Peyer's patch (tissue), 4 donors: ENCODE data around the gene CCDC122. TPM values are rescaled to one million over a fixed set of nuclear protein-coding genes. Genes with fewer than 3 reads are reported as not detected.

Experiments used
- DNase-seq, 3 donors: peaks; one replicate each; pipeline ENCODE4 v3.0.0-alpha.2; 2017 to 2019
- H3K27ac ChIP-seq, 4 donors: fragments of 200-600 bp; sonication (generic); one replicate each; pipeline ENCODE4 v1.5.1; 2016 to 2019
- H3K27me3 ChIP-seq, 2 donors: fragments of 200-600 bp; sonication (generic); one replicate each; pipeline ENCODE4 v1.5.1; 2019
- H3K36me3 ChIP-seq, 3 donors: fragments of 200-600 bp; sonication (generic); one replicate each; pipeline ENCODE4 v1.5.1; 2016 to 2019
- H3K4me1 ChIP-seq, 4 donors: fragments of 200-600 bp; sonication (generic); one replicate each; pipeline ENCODE4 v1.5.1; 2016 to 2019
- H3K4me3 ChIP-seq, 4 donors: fragments of 200-600 bp; sonication (generic); 1 replicate in 3 of 4; 2 replicates in 1 of 4; pipeline ENCODE4 v1.5.1; 2016 to 2019; ENCODE audit warnings: mild to moderate bottlenecking in 1 of 4
- H3K9me3 ChIP-seq, 4 donors: fragments of 200-600 bp; sonication (generic); one replicate each; pipeline ENCODE4 v1.5.1; 2016 to 2019; ENCODE audit warnings: mild to moderate bottlenecking in 1 of 4
- POLR2A ChIP-seq, 2 donors: fragments of 450-650 bp; IDR thresholded peaks; one replicate each; pipeline ENCODE4 v1.5.1; 2017; ENCODE audit warnings: antibody characterized with exemption in 2 of 2, mild to moderate bottlenecking in 2 of 2, moderate library complexity in 2 of 2
- total RNA-seq, 4 donors: library from RNA; depleted of rRNA; stranded (reverse); fragments of >200 nt; gene quantifications; one replicate each; pipeline ENCODE4 v1.1.0, GENCODE V29; 2016
- TF ChIP-seq, protein P1 (sequence below), 6 experiments: fragments of 450-650 bp in 4 of 6; fragments of 200-600 bp in 2 of 6; sonication (generic) in 1 of 6; IDR thresholded peaks; one replicate each; pipeline ENCODE4 v1.5.1; 2017 to 2019; ENCODE audit warnings: antibody characterized with exemption in 6 of 6, mild to moderate bottlenecking in 3 of 6, moderate library complexity in 1 of 6

The CCDC122 gene
- total RNA-seq, 4 donors from 2014 or later, result 2.5 to 6.7 (median 4.4) TPM

DNA sequence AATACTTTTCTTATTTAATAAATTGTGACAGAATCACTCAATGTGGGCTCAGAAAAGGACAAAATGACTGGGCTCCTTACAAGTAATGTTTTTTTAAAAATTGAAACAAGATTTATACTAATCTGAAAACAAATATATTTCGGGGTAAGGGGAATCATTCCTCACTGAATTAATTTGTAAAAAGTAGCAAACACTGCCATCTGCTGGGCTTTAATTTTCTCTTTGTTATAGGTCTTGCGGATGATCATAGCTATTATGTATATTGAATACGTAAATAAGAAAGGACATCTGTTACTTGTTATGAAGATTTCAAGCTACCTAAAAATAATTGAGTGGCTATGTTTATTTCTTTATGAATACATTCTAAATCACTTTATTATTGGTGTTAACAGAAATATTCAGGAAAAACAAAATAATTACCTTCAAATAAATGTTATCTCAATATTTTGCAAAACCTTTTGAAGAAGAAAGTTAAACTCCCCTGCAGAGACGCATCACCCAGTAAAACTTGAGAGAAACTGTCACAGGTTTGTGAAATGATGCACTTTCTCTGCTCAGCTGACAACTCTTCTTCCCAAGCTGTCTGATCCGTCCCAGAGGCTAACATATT, 75.0 kb downstream of the CCDC122 start:
- no peak for TF ChIP-seq POLR2A (IDR thresholded peaks at IDR 0.05)
- TF ChIP-seq, protein P1, sequence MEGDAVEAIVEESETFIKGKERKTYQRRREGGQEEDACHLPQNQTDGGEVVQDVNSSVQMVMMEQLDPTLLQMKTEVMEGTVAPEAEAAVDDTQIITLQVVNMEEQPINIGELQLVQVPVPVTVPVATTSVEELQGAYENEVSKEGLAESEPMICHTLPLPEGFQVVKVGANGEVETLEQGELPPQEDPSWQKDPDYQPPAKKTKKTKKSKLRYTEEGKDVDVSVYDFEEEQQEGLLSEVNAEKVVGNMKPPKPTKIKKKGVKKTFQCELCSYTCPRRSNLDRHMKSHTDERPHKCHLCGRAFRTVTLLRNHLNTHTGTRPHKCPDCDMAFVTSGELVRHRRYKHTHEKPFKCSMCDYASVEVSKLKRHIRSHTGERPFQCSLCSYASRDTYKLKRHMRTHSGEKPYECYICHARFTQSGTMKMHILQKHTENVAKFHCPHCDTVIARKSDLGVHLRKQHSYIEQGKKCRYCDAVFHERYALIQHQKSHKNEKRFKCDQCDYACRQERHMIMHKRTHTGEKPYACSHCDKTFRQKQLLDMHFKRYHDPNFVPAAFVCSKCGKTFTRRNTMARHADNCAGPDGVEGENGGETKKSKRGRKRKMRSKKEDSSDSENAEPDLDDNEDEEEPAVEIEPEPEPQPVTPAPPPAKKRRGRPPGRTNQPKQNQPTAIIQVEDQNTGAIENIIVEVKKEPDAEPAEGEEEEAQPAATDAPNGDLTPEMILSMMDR (IDR thresholded peaks at IDR 0.05), result peak in 5 of 6 experiments; percentile 23 to 68 (median 57)
- H3K9me3 ChIP-seq, result no peaks in the 10 kb centered on the region
- H3K27me3 ChIP-seq, result no peaks in the 10 kb centered on the region
- H3K36me3 ChIP-seq, result no peaks in the 10 kb centered on the region
- H3K27ac ChIP-seq, result no peak overlapping the region
- H3K4me3 ChIP-seq, result no peak overlapping the region
- DNase-seq, result no peak
- H3K4me1 ChIP-seq, result no peaks in the 10 kb centered on the region

DNA sequence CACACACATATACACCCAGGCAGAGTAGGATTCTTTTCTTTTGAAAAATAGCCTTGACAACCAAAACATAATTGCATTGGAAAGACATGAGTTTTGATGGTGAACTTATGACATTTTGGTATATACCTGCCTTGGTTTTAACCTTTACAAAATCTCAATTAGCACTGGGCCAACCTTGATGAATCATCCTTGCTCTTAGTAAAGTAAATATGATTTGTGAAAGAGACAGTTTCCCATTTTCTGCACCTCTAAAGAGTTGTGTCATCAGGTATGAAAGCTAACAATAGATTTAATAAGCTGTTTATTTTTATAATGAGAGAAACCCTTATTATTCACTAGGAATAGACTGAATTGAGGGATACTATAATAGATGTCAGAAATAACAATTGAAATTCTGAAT, 77.0 kb downstream of the CCDC122 start:
- no peaks in the 10 kb centered on the region for H3K4me1 ChIP-seq
- no peak overlapping the region for H3K4me3 ChIP-seq
- no peak for TF ChIP-seq POLR2A (IDR thresholded peaks at IDR 0.05)
- TF ChIP-seq, protein P1 (IDR thresholded peaks at IDR 0.05), result no peak
- H3K9me3 ChIP-seq, result no peaks in the 10 kb centered on the region
- H3K27me3 ChIP-seq, result no peaks in the 10 kb centered on the region
- no peaks in the 10 kb centered on the region for H3K36me3 ChIP-seq
- H3K27ac ChIP-seq, result no peak overlapping the region
- DNase-seq, result no peak

DNA sequence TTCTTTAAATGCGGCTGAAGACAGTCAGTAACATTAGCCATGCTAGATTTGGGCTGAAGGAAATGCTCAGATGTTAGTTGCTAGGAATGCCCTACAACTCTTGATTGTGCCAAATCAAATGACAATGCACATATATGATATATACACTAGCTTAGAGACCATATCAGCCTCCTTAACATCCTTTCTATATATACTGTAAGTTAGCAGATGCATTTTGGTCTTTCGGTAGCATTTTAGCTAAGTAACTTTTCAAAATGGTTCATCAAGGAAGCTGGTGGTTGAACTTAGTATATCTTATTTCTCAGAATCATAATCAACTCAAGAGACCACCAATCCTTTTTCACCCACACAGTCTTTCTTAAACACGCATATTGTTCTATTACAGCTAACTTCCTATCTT, 78.7 kb downstream of the CCDC122 start:
- H3K4me1 ChIP-seq, result no peaks in the 10 kb centered on the region
- TF ChIP-seq POLR2A (IDR thresholded peaks at IDR 0.05), result no peak
- TF ChIP-seq, protein P1 (IDR thresholded peaks at IDR 0.05), result no peak
- H3K36me3 ChIP-seq, result no peaks in the 10 kb centered on the region
- H3K4me3 ChIP-seq, result no peak overlapping the region
- no peak for DNase-seq
- H3K27ac ChIP-seq, result no peak overlapping the region
- H3K27me3 ChIP-seq, result no peaks in the 10 kb centered on the region
- H3K9me3 ChIP-seq, result no peaks in the 10 kb centered on the region

DNA sequence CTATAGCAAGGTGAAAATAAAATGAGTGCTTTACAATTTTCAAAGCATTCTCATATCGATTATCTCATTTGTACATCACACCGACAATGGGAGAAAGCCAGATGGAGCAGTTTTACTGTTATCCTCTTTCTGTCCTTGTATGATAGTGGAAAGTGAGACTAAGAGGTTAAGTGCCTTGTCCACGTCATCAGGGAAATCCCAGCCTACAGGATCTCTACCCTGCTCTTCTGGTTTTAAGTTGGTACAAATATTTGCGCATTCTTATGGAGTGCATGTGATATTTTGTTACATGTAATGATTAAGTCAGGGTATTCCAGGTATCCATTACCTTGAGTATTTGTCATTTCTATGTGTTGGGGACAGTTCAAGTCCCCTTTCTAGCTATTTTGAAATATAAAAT, 80.3 kb downstream of the CCDC122 start:
- Histone ChIP-seq H3K4me1 (no peaks in the 10 kb centered on the region), H3K27ac (no peak overlapping the region), H3K9me3 (no peaks in the 10 kb centered on the region), H3K4me3 (no peak overlapping the region), H3K36me3 (no peaks in the 10 kb centered on the region), H3K27me3 (no peaks in the 10 kb centered on the region)
- no peak for DNase-seq
- TF ChIP-seq POLR2A (IDR thresholded peaks at IDR 0.05), result no peak
- TF ChIP-seq, protein P1 (IDR thresholded peaks at IDR 0.05), result no peak

DNA sequence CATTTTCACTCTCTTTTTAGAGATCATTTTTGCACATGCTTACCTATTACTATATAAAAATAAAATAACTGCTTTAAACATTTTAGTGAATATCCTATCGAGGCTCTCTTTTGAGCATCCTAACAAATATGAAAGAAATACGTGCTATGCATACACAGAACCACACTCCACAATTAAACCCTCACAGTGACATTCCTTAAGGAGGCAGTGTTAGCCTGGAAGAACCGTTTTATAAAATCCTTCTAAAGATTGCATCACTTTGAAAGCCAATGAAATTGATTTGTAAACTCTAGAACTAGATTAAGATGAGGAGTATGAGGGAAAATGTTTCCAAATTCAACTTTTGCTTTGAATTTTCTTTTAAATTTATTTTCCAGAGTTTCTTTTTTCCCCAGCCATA, 81.7 kb downstream of the CCDC122 start:
- Histone ChIP-seq H3K36me3 (no peaks in the 10 kb centered on the region), H3K9me3 (no peaks in the 10 kb centered on the region), H3K4me1 (no peaks in the 10 kb centered on the region), H3K4me3 (no peak overlapping the region), H3K27me3 (no peaks in the 10 kb centered on the region), H3K27ac (no peak overlapping the region)
- DNase-seq, result no peak
- TF ChIP-seq, protein P1 (IDR thresholded peaks at IDR 0.05), result no peak
- no peak for TF ChIP-seq POLR2A (IDR thresholded peaks at IDR 0.05)

DNA sequence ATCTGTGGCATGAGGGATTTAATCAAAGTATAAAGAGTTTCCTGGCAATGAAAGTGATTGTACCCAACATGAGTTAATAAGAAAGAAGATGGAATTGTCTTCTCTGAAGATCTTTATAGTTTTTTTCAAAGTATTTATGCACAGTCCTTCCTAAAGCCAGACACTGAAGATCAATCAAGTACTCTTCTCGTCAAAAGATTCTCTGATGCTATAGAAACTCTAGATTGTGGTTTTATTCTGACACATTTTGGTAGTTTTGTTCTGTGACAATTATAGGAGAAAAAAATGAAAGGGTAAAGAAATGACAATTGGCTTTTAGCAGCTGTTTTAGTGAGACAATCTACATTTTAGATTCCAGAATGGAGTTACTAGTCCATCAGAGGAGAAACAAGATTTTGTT, 82.4 kb downstream of the CCDC122 start:
- H3K9me3 ChIP-seq, result no peaks in the 10 kb centered on the region
- DNase-seq, result no peak
- H3K27me3 ChIP-seq, result no peaks in the 10 kb centered on the region
- no peak for TF ChIP-seq POLR2A (IDR thresholded peaks at IDR 0.05)
- TF ChIP-seq, protein P1 (IDR thresholded peaks at IDR 0.05), result no peak
- H3K4me3 ChIP-seq, result no peak overlapping the region
- no peaks in the 10 kb centered on the region for H3K36me3 ChIP-seq
- no peak overlapping the region for H3K27ac ChIP-seq
- no peaks in the 10 kb centered on the region for H3K4me1 ChIP-seq
